ENCODE measurements around the gene ABHD17C. TPM values are rescaled to one million over a fixed set of nuclear protein-coding genes. Genes with fewer than 3 reads are reported as not detected.
A peak's percentile ranks its signal among the peaks of the same experiment; 100 is the strongest.

ABHD17C gene
- total RNA-seq, 1 donor from 2014 or later: 28.2 TPM

DNA sequence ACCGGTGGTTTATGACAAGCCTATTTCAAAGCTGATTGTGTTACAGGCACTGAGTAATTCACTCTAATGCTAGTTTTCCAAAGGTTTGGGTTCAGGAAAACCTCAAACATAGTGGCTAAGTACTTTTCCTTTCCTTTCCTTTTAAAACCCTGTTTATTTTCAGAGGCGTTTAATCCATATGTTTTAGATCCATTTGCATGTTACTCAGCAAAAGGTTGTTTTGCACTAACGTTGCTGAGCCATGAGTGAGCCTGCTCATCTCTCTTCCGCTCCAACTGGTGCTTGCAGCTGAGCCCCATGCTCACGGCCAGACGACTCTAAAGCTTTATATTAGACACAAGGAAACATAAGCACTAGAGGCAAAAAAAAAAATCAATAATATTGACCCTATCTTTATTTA, 93.4 kb downstream of the ABHD17C start:
- ATAC-seq: no peak
- DNase-seq: no peak
- Histone ChIP-seq H3K27me3 (ENCODE audit: low read depth) (no peaks in the 10 kb centered on the region), H3K4me3 (no peak overlapping the region), H3K27ac (no peak overlapping the region), H3K4me1 (no peaks in the 10 kb centered on the region), H3K9me3 (no peaks in the 10 kb centered on the region), H3K36me3 (peaks cover 3% of the 10 kb centered on the region)
- intact Hi-C loops (cut with DNase I): no loop called here
- TF ChIP-seq, protein P1, sequence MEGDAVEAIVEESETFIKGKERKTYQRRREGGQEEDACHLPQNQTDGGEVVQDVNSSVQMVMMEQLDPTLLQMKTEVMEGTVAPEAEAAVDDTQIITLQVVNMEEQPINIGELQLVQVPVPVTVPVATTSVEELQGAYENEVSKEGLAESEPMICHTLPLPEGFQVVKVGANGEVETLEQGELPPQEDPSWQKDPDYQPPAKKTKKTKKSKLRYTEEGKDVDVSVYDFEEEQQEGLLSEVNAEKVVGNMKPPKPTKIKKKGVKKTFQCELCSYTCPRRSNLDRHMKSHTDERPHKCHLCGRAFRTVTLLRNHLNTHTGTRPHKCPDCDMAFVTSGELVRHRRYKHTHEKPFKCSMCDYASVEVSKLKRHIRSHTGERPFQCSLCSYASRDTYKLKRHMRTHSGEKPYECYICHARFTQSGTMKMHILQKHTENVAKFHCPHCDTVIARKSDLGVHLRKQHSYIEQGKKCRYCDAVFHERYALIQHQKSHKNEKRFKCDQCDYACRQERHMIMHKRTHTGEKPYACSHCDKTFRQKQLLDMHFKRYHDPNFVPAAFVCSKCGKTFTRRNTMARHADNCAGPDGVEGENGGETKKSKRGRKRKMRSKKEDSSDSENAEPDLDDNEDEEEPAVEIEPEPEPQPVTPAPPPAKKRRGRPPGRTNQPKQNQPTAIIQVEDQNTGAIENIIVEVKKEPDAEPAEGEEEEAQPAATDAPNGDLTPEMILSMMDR (IDR thresholded peaks at IDR 0.05): no peak

DNA sequence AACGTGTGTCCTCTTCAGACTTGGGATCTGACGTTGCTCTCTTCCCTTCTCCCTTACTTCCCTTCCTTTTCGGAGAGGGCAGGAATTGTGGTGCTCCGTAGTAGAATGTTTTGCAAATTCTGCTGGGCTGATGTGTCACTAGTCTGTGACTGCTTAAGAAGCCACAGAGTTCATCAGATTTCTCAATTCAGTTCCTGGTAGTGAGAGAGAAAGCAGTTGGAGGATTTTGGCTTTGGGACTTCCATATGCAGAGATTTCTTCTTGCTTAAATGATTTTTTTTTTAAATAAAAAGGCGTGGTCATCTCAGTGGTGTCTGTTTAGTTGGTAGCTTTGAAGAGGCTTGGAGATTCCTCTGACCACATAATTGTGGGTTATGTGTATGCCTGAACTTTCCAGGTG, 94.2 kb downstream of the ABHD17C start:
- TF ChIP-seq, protein P1 (IDR thresholded peaks at IDR 0.05): no peak
- no peak for DNase-seq
- no peak overlapping the region for H3K4me3 ChIP-seq
- H3K27ac ChIP-seq: no peak overlapping the region
- intact Hi-C loops (cut with DNase I): no loop called here
- no peaks in the 10 kb centered on the region for H3K9me3 ChIP-seq
- peaks cover 3% of the 10 kb centered on the region for H3K36me3 ChIP-seq
- H3K27me3 ChIP-seq (ENCODE audit: low read depth): no peaks in the 10 kb centered on the region
- H3K4me1 ChIP-seq: no peaks in the 10 kb centered on the region
- peak; percentile 19 to 59 for ATAC-seq

DNA sequence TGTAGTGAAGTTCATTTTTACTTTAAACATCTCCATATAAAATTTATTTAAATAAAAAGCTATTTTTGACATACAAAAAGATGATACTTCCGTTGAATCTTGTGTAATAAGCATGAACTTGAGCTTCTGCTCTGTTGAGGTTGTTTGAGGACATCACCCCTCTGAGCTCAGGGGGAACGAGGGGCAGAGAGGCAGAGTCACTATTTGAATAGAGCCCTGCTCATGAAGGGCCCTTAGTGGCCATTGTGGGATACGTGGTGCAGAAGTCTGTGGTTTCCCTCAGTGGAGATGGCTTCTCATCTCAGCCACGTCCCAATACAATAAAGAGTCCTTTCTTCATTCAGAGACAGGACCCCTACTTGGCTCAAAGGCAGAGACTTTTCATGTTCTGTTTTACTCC, 94.7 kb downstream of the ABHD17C start:
- H3K27me3 ChIP-seq (ENCODE audit: low read depth): no peaks in the 10 kb centered on the region
- H3K27ac ChIP-seq: no peak overlapping the region
- intact Hi-C loops (cut with DNase I): no loop called here
- ATAC-seq (no peak), DNase-seq (no peak)
- H3K4me3 ChIP-seq: no peak overlapping the region
- no peaks in the 10 kb centered on the region for H3K9me3 ChIP-seq
- peaks cover 3% of the 10 kb centered on the region for H3K36me3 ChIP-seq
- no peaks in the 10 kb centered on the region for H3K4me1 ChIP-seq
- TF ChIP-seq, protein P1 (IDR thresholded peaks at IDR 0.05): no peak

DNA sequence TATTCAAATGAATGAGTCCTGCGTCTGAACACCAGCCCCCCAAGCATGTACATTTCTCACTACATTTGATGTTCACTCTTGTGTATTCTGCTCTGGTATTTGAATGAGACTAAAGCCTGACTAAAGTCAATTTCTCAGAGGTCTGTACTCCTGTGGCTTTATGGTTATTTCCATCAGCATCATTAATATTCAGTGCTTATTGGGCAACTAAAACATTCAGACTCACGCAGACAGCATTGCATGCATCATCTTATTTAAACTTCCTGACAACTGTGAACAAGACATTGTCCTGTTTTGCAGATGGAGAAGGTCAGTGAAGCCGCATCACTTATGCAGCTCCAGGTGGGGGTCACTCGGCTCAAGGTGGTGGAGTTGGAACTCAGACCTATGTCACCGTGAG, 95.1 kb downstream of the ABHD17C start:
- peaks cover 3% of the 10 kb centered on the region for H3K36me3 ChIP-seq
- ATAC-seq: no peak

DNA sequence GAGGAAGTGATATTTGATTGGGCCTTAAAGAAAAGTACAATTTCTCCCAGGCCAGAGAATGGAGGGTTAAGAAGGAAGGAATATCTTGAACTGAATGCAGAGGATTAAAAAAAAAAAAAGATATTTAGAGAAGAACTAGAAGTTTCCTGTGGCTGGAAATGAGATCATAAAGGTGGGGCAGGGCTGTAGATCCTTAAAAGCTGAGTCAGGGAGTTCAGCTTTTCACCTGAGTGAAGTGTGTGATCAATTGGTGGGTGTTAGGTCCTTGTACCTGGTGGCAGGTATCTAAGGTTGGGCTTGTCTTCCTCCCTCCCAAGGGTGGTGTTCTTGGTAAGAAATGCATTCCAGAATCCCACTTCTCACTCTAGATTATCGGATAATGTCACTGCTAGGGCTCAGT, 95.9 kb downstream of the ABHD17C start:
- no peaks in the 10 kb centered on the region for H3K9me3 ChIP-seq
- H3K36me3 ChIP-seq: no peaks in the 10 kb centered on the region
- no peak overlapping the region for H3K4me3 ChIP-seq
- H3K4me1 ChIP-seq: no peaks in the 10 kb centered on the region
- ATAC-seq (no peak), DNase-seq (no peak)
- H3K27ac ChIP-seq: no peak overlapping the region
- no peaks in the 10 kb centered on the region for H3K27me3 ChIP-seq (ENCODE audit: low read depth)
- intact Hi-C loops (cut with DNase I): no loop called here
- TF ChIP-seq, protein P1 (IDR thresholded peaks at IDR 0.05): no peak

More for the DNA sequence above, 95.1 kb downstream of the ABHD17C start:
- DNase-seq: no peak
- Histone ChIP-seq H3K4me1 (no peaks in the 10 kb centered on the region), H3K4me3 (no peak overlapping the region), H3K27me3 (ENCODE audit: low read depth) (no peaks in the 10 kb centered on the region), H3K27ac (no peak overlapping the region), H3K9me3 (no peaks in the 10 kb centered on the region)
- intact Hi-C loops (cut with DNase I): no loop called here
- TF ChIP-seq, protein P1 (IDR thresholded peaks at IDR 0.05): no peak

DNA sequence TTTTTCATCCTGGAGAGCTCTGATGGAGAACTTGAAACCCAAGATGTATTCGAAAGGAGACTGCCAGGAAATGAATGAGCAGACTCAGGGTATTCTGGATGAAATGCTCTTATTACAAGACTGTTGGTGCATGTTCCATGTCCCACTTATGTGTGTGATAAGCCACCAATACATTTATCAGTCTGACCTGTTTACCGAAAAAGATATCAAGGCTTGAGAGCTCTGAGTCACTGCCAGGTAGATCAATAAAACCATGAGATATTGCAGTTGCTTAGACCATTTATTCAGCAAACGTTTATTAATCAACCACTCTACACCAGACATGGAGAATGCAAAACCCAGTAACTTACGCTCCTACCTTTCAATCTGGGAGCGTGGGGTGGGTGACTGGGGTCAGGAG, 101.3 kb downstream of the ABHD17C start:
- Histone ChIP-seq H3K27me3 (ENCODE audit: low read depth) (no peaks in the 10 kb centered on the region), H3K4me3 (no peak overlapping the region), H3K36me3 (no peaks in the 10 kb centered on the region), H3K27ac (no peak overlapping the region), H3K9me3 (no peaks in the 10 kb centered on the region), H3K4me1 (no peaks in the 10 kb centered on the region)
- no peak for ATAC-seq
- no peak for DNase-seq
- TF ChIP-seq, protein P1 (IDR thresholded peaks at IDR 0.05): no peak
- intact Hi-C loops (cut with DNase I): no loop called here

Measured in lower lobe of right lung (tissue), 2 donors.